Measurements from ENCODE around the gene THNSL1. TPM values are rescaled to one million over a fixed set of nuclear protein-coding genes. Genes with fewer than 3 reads are reported as not detected.
"Not testable (repeated sequence)": the region's sequence is repeated elsewhere in the genome, so short reads cannot be mapped to it uniquely, and the experiment has no call there.

The THNSL1 gene
- total RNA-seq, 2 experiments from 2014 or later: 9.8 to 10.0 TPM

DNA sequence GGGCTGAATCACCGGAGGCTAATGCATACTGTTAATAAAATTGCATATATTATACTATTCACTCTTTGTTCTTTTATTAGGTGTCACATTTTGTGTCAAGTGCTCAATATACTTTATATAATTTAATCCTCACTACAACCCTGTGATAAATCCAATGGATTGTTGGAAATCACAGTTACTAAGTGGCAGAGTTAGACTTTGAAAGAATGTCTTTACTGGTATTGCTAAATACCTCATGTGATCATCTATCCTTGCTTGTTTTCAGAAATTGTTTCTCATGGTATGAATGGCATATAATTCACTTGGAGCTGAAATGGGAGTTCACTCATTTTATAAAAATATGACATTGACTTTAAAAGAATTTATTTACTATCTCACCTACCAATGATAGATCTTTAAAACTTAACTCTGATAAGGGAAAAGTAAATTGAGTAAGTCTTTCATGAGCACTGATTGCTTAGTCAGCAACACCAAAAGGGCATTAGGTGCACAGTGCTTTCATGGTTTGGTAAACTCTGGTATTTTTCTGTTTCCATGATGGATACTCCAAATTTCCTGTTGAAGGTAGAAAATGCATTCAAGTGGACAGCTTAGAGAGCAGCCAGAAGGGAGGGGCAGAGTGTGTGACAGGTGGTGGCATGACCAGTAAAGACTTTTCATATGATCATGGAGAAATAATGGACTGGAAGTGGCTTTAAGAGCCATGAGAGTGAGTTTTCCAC is 23.0 kb upstream of the THNSL1 start:
- POLR2A ChIA-PET: no interaction called here

DNA sequence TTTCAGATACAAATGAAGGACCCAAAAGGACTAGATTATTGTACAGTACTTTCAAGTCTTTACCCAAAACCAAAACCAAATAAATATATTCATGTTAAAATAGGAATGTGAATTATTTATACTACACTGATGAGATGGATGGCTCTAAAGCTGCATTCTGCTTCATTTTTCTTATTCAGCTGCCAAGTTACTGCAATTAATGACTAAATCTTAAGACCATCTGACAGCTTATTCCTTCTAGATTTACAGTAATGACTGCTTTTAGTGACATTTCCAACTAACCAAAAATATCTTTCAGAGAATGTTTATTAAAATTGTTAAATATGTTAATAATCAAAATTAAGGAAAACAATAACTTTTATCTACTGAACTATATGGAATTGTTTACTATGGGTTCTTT is 21.3 kb upstream of the THNSL1 start:
- ChIA-PET POLR2A (no interaction called here), CTCF (no interaction called here)

More for the DNA sequence above, 23.0 kb upstream of the THNSL1 start:
- CTCF ChIA-PET: no interaction called here

DNA sequence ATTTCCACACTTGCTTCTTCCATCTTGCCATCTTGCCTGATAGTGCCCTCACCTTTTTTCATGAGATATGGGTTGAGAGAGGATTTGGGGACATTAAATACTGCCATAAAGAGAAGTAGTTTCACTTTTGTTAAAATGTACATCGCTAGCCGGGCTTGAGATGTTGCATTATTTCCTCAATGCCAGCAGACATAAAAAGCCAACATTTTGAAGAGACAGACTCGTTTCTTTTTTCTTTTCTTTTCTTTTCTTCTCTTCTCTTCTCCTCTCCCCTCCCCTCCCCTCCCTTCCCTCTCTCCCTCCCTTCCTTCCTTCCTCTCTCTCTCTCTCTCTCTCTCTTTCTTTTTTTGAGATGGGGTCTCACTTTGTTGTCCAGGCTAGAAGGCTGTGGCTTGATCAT is 18.4 kb upstream of the THNSL1 start:
- ChIA-PET POLR2A (no interaction called here), CTCF (no interaction called here)

DNA sequence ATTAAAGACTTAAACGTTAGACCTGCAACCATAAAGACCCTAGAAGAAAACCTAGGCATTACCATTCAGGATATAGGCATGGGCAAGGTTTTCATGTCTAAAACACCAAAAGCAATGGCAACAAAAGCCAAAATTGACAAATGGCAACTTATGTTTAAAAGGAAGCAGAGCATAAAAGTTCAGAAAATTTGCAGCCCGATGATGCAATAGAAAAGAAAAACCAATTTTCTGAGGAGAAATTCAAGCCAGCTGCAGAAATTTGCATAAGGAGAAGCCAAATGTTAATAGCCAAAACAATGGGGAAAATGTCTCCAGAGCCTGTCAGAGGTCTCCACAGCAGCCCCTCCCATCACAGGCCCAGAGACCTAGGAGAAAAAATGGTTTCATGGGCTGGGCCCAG is 4.8 kb upstream of the THNSL1 start:
- POLR2A ChIA-PET: not testable (repeated sequence)

DNA sequence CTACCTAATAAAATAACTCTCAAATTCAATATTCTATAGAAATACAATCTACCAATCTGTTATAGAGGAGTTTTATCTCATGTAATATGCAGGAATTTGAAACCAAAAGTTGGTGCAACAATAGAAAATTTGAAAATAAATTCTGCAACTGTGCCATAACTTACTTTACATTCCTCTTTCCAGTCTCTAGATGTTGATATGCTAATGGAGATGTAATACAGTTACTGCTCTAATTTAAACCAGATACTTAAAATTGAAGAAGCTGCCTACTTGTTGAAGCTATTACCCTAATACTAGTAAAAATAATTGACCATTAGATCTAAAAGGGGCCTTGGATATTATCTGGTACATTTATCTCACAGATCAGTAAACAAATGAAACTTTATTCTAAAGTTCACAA is 1.8 kb upstream of the THNSL1 start:
- POLR2A ChIA-PET: no interaction called here

More for the DNA sequence above, 4.8 kb upstream of the THNSL1 start:
- CTCF ChIA-PET: not testable (repeated sequence)

DNA sequence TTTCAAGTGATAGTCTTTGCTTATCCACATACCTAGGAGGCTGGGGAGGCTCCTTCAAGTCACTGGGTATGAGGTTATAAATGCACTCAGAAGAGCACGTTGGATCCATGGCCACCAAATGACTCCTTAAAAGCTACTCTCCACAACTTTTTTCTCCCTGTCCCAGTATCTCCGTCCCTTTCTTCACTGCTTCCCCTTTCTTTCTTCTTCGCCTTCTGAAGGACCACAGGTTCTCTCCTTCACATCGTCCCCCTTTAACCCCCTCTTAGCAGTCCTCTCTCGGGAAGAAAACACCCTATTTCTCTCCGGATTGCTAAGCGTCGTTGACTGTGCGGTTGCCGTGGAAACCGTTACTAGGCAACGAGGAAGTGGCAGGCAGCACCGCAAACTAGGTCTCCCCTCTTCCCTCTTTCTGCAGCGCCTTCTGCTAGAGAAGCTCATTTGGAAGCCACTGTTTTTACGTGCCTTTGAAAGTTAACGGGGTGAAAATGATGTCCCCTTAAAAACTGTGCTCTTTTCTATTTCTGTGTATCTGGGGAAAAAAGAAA is 510 bp upstream of the THNSL1 start, which contains the start of gene ENKUR:
TSS of gene ENKUR (minus strand) at position 331 of the 548 bp plus-strand sequence. CDS start at position 109, 222 bp downstream.
- ChIA-PET POLR2A (no interaction called here), CTCF (no interaction called here)

More for the DNA sequence above, 1.8 kb upstream of the THNSL1 start:
- CTCF ChIA-PET: no interaction called here

DNA sequence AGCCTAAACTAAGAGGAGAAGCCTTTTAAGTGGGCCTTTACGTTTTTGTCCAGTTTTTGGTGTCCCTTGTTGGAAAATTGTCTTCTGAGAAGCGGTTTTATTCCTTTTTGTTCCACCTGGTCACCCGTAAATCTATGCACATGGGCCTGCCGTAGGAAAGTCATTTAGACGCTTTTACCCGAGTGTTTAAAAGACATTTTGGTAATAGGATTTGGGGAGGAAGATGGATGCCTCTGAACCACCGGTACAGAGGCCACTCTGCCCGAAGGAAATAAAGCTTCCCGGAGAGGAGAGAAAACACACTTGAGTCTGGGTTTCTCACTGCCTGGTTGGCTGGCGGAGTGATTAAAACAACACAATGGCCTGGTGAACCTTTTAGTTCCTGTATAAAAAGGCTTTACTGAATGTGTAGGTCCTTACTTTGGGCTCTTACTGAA is 760 bp downstream of the THNSL1 start:
- CTCF ChIA-PET: no interaction called here
- POLR2A ChIA-PET: interaction anchor here (0.6 kb wide), 1 partner anchor 65 kb away, joined by 3 read pairs; no protein-coding TSS in a partner anchor

DNA sequence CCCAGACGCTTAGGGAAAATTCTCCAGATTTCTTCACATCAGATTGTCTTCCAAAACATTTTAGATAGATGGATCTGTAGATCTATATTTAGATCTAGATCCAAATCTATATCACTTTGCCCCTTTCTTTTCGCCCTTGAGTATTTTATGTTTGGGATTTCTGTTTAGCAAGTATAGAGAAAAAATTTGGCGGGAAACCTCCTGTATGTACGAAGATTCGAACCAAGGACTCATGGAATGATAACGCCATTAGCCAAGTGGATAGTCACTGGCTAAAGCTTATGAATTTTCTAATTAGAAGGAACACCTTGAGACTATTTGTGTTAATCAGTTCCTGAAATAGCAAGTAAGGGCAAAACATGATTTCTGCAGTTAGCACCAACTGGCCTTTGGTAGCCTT is 1.2 kb downstream of the THNSL1 start:
- POLR2A ChIA-PET: no interaction called here
- CTCF ChIA-PET: no interaction called here

DNA sequence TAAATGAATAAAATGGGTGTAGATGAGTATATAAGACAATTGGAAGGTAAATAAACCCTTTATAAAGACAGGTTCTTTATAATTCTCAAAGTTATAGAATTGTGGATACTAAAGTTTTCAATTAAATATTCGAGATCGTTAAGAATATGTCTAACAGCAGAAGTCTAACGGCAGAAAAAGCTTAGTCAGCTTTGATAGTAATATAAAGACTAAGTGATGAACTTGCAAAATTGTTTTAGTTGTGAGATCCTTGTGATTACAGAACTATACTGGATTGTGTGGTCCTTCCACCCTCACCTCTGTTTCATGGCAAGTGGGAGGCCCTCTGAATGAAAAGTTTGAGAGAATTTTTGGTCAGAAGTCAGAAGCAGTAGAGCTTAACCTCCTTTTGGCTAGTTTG is 2.3 kb downstream of the THNSL1 start:
- ChIA-PET POLR2A (no interaction called here), CTCF (no interaction called here)

DNA sequence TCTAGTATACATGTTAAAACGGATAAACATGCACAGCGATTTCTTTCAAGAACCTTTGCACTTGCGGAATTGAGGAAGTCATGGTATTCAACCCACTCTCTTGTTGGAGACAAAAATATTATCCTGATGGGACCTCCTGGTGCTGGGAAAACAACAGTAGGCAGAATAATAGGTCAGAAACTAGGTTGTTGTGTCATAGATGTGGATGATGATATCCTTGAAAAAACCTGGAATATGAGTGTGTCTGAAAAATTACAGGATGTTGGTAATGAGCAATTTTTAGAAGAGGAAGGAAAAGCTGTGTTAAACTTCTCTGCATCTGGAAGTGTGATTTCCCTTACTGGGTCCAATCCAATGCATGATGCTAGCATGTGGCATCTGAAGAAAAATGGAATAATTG is 6.9 kb downstream of the THNSL1 start:
- POLR2A ChIA-PET: no interaction called here
- CTCF ChIA-PET: no interaction called here

DNA sequence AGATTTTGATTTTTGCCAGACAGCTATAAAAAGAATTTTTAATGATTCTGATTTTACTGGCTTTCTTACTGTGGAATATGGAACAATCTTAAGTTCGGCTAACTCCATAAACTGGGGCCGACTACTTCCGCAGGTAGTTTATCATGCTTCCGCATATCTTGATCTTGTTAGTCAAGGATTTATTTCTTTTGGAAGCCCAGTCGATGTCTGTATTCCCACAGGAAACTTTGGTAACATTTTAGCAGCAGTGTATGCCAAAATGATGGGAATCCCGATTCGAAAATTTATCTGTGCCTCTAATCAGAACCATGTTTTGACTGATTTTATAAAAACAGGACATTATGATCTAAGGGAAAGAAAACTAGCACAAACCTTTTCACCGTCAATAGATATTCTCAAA is 8.1 kb downstream of the THNSL1 start:
- POLR2A ChIA-PET: no interaction called here
- CTCF ChIA-PET: no interaction called here

DNA sequence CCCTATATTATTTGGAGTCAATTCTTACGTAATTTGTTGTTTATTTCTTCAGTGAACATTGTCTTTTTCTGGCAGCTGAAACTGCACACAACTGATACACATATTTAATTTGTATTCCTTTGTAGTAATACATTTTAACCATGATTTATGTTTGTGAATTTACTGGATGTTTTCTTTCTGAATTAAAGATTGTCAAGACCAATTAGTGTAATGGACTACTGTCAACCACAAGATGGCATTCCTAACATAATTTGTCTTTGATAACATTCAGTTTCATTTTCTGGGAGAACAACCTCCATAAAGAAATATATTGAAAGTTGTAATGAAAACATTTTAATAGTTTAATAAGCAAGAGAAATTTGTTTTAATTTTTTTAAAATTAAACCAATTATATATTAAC is 10.1 kb downstream of the THNSL1 start:
- POLR2A ChIA-PET: no interaction called here
- CTCF ChIA-PET: interaction anchor here (0.7 kb wide), 1 partner anchor 1585 kb away, joined by 5 read pairs; no protein-coding TSS in a partner anchor

DNA sequence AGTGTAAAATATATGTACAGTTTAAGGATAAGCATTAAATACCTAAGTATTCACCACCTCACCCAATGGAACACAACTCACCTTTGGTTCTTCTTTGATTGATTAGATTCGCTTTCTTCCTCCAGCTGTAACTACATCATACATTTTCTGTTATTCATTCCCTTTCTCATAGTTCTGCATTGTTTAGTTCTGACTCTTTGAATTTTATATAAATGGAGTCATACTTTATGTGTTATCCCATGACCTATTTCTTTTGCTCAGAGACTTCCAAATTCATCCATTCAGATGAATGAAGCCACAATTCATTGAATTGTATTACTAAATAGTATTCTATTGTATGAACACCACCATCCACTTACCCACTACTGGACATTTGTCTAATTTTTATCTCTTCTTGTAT is 12.3 kb downstream of the THNSL1 start:
- ChIA-PET CTCF (no interaction called here), POLR2A (no interaction called here)

DNA sequence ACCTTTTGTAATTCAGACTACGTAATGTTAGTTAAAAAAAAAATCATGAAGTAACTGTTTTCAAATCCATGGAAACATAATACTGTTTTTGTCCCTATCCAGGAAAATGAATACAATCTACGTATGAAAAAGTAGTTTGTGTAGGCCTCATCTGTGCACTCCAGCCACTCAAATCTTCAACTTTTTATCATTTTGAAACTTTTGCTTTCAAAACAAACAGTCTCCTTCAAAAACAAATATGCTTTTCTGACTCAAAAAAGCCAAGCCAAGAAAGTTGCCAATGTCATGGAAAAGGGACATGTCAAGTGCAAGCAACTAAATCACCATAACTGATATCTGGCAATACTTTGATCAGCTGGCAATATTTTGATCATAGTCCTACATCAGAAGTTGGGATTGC is 13.1 kb downstream of the THNSL1 start:
- CTCF ChIA-PET: no interaction called here

DNA sequence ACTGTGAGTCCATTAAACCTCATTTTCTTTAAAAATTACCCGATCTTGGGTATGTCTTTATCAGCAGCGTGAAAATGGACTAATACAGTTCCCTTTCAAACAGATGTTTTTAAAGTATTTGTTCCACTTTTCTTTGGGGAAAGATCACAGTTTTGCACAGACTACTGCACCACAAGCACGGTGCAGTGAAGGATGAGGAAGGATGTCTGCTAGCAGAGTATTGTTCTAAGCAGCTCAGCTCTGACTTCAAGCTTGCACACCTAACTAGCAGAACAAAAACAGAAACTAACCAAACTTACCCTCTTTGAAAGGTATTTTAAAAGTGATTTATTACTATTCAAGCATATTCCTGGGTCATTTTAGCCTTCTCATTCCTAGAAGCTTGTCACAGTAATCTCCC is 20.0 kb downstream of the THNSL1 start:
- POLR2A ChIA-PET: no interaction called here

More for the DNA sequence above, 13.1 kb downstream of the THNSL1 start:
- POLR2A ChIA-PET: no interaction called here

DNA sequence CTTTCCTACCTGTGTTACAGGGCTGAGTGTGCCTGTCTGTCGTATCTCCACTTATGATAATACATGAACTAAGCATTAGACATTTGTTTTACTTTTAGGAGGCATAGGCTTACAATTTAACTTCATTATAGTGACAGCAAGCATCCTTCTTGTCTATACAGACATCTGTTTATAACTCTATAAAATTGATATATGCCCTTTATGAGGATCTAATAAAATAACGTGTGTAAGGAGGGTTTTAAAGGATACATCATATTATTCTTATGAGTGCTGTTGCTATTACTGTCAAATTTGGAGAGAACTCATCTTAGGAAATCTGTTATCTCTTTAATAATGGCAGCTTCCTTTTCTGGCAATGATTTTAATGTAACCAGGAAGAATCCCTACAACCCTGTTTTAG is 21.9 kb downstream of the THNSL1 start:
- ChIA-PET CTCF (no interaction called here), POLR2A (no interaction called here)

More for the DNA sequence above, 20.0 kb downstream of the THNSL1 start:
- CTCF ChIA-PET: no interaction called here

DNA sequence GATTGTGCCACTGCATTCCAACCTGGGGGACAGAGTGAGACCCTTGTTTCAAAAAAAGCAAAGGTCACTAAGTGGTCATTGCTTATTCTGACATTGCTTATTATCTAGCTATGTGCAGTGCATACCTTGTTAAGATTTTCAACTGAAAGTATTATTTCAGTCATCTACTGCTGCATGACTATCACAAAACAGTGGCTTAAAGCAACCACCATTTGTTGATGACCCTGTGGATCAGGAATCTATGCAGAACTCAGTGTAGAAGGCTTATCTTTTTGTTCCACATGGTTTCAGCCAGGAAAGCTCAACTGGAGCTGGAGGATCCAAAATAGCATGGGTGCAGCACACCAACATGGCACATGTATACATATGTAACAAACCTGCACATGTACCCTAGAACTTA is 23.1 kb downstream of the THNSL1 start:
- ChIA-PET POLR2A (no interaction called here), CTCF (no interaction called here)

DNA sequence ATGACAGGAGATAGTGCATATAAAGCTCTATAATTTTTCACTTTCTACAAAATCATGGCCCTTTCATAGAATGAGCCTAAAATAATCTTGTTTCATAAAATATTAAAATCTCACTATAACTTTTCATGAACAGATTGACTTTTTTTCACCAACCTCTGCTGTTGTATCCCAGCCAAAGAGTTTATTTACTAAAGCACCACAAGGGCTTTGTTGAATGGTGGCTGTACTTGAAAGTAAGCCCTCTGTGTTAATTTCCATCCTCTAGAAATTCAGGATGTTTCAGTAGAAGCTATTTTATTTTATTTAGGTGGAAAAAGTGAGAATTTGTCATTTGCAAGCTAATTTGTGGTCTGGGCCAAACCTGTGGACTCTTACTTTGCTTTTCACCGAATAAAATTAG is 30.2 kb downstream of the THNSL1 start:
- ChIA-PET POLR2A (no interaction called here), CTCF (no interaction called here)

DNA sequence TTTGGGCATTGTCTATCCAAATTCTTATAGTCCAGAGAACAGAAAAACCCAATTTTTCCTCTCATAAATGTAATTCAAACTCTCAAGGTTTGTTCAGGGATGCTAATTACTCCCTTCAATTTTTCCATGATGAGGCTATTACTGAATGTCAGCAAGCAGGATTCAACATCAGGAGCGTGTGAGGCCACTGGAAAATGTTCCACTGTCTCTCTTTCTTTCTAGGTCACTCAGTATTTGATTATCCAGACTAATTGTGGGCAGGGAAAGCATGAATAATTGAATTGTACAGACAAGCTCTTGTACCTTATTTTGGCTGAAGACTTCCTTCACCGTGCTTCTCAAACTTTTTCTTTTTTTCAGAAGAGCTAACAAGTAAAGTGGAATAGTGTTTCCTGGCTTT is 30.7 kb downstream of the THNSL1 start:
- ChIA-PET CTCF (no interaction called here), POLR2A (no interaction called here)

DNA sequence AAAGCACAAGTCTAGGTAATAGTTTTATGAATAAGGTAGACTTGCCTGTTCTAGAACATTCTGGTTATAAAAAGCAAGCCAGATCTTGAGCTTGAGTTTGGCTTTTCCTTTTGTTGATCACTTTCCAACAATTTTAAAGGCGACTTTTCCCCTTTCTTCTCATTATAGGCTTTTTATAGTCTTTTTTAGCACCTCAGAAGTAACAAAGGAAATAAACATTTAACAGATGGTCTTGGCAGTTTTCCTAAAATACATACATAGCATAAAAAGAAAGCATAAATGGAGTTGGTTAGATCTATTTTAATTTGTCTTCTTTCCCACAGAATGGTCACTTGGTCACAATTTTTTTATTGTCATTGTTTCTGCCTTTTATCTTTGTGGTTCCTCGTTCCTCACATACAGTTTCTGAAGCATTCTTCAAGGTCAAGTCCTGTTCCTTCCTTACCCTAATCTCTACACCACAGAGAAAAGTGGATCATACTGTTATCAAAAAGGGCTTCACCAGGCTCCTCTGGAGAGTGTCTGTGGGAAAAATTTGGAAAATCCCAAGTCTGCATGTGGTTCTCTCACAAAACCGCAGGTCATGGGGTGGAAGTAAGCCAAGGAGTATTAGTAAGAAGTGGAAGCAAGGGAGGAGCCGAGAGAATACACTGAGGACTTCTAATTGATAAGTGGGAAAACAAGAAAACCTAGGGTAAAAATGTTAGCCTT is 31.3 kb downstream of the THNSL1 start:
- CTCF ChIA-PET: no interaction called here
- POLR2A ChIA-PET: no interaction called here

DNA sequence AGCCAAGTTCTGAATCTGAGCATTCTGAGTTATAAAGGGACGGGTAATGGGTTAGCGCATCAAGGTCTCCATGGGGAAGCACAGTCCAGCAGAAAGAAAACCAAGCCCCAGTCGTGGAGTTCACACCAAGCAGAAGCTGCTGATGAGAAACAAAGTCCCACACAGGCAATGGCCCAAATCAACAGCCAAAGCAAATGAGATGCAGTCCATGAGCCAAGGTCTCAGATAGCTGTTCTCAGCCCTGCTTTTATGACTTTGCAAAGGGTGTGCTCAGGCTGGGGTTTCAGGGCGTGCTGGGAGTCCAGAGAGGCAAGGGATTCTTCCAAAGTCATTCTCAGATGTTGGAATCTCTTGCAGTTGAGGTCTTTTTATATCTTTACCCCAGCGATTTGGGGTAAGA is 32.0 kb downstream of the THNSL1 start:
- POLR2A ChIA-PET: no interaction called here
- CTCF ChIA-PET: no interaction called here

Measured in activated CD8-positive, alpha-beta memory T cell treated with anti-CD3 and anti-CD28 coated beads for 36 hours (primary cell).